HG03097 (cell line): ENCODE results near the gene B4GALT6.

Source experiments
- ATAC-seq: cut with Tn5 transposase; IDR thresholded peaks from one replicate; pipeline ENCODE4 v1.9.1; 2021; ENCODE audit not compliant: unreplicated experiment, low FRiP score

Gene B4GALT6

GRCh38 chr18:31664101-31664500 lies 20.3 kb downstream of the B4GALT6 start:
- no peak for ATAC-seq

- no peak for ATAC-seq
Observed at GRCh38 chr18:31661965-31662364, 22.4 kb downstream of the B4GALT6 start.

GRCh38 chr18:31660763-31661162 lies 23.6 kb downstream of the B4GALT6 start:
- ATAC-seq: no peak

DNA sequence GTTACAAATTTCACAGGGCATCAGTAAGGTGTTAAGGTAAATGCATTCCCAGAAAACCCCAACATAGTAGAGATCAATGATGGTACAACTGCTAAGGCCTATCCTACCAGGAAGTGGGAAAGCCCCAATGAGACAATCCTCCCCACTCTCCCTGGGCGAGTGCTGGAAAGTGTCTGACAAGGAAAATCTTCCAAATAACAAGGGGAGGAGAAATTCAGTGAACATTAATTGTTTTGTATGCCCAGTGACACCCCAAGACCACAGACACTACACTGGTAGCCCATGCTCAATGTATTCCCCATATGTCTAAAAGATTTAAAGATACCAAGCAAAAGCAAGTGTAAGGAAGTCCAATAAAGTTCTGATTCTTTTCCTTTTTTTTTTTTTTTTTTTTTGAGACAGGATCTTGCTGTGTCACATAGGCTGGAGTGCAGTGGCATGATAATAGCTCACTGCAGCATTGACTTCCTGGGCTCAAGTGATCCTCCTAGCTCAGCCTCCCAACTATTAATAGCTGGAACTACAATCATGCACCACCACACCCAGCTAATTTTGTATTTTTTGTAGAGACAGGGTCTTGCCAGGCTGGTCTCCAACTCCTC lies 24.7 kb downstream of the B4GALT6 start:
- ATAC-seq: no peak

GRCh38 chr18:31658670-31659575 lies 25.5 kb downstream of the B4GALT6 start:
- ATAC-seq: peak; percentile 56

- ATAC-seq: peak; percentile 87
Observed at GRCh38 chr18:31657823-31658669, 26.3 kb downstream of the B4GALT6 start.

GRCh38 chr18:31656754-31657153 lies 27.6 kb downstream of the B4GALT6 start:
- no peak for ATAC-seq

- no peak for ATAC-seq
Observed at GRCh38 chr18:31655354-31655753, 29.0 kb downstream of the B4GALT6 start.

DNA sequence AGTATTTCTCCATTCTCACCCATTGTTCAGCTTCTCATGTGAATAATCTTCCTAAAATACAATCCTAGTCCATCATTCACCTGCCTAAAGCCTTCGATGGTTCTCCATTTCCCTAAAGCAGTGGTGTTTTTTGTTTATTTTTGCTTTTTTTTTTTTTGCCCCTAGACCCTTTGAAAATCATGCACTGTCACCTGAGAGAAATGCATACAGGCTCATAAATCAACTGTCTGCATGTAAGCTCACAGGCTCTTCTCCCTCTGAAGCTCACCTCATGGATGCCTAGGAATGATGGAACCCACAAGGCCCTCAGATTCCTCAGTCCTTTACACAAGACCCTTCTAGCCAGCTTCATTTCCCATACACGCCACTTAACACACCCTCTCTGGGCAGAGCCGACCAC lies 31.5 kb downstream of the B4GALT6 start:
- ATAC-seq: no peak

DNA sequence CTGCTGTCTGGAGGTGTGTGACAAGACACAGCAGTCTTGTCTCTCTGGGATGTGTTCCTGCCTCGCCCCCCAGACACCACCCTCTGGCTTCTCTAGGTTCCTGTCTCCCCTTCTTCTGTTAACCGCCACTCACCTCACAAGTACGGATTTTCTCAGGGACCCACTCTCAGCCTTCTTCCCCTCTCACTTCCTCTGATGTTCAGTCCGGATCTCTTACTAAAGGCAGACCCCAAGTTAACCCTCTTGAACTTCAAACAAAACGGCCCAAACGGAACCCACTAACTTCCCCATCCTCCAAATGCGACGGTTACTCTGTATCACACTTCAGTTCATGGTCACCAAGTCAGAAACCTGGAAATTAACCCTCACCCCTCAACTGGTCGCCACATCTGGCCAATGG lies 32.0 kb downstream of the B4GALT6 start:
- no peak for ATAC-seq

GRCh38 chr18:31651369-31651768 lies 33.0 kb downstream of the B4GALT6 start:
- ATAC-seq: no peak

DNA sequence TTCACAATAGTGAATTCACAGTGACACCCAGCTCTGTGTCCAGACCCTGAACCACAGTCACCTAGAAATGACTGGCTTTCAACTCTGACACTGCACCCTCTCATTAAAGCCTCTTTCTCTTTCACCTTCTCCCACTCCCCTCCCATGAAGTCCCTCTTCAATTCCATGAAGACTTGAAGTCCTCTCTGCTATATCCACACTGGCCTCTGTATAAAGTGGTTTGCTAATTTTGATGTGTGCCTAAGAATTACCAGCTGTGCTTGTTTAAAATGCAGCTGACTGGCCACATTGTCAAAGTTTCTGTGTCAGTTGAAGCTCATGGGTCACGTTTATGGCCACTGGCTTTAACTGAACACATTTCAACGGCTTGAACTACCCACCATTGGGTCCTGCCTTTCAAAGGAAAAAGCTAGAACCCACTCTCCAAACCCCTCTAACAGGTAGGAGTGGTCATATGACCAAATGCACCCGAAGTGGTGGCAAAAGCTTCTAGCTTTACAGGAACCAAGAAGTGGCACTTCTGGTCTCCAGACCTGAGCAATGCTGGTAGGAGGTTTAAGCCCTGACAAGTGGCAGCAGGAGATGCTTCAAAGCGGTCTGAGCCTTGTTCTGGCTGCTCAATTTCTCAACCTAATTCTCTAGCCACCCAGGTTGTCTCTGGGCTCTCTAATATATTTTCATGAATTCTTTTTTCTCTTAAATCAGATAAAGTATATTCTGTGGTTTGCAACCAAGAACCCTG lies 34.2 kb downstream of the B4GALT6 start:
- peak; percentile 37 for ATAC-seq

- ATAC-seq: no peak
Observed at GRCh38 chr18:31649449-31649848, 34.9 kb downstream of the B4GALT6 start.

GRCh38 chr18:31648966-31649429 lies 35.4 kb downstream of the B4GALT6 start:
- peak; percentile 45 for ATAC-seq

DNA sequence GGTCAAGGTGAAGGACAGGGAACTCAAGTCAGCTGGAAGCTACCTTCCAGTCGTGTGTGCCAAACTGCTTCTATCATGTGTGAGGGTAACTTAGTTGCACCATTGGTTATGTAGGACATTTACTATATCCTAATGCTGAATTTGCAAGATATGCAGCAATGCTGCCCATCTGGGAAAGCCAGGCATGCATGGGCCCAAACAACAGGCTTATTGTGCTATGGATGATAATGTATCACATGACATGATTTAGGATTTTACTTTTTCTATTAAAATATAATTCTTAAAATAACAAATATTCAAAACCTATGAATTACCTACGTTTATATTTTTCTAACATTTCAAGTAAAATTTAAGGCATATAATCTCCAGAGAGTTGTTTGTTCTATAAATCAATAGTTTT lies 35.9 kb downstream of the B4GALT6 start:
- ATAC-seq: no peak

DNA sequence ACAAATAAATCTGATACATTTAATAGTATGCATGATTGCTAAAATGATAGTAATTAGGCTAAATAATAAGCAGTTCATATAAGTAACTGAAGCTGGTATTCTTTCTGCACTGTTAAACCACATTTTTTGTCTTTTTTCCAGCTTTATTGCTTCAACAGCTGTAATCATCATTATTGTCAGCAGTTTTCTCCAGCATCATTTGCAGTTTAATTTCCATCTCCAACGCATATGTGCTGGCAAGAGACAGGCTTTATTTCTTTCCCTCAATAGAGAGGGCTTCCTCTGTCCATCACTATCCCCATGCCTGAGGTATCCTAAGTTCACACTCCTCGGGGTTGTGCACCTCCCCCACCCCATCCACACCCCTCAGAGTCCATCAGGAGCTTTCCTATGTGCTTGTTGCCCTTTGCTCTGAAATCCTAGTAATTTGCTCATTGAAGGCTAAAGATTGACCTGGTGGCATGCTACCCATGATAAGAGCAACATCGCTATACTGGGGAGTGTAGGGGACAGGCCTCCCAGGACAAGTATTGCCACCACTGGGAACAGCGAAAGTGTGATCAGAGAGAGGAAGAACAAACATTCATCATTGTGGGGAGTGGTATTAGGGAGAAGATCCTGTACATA lies 37.1 kb downstream of the B4GALT6 start:
- ATAC-seq: no peak

- peak; percentile 37 for ATAC-seq
Observed at GRCh38 chr18:31646332-31647126, 37.9 kb downstream of the B4GALT6 start.

GRCh38 chr18:31645411-31645810 lies 39.0 kb downstream of the B4GALT6 start:
- ATAC-seq: no peak

DNA sequence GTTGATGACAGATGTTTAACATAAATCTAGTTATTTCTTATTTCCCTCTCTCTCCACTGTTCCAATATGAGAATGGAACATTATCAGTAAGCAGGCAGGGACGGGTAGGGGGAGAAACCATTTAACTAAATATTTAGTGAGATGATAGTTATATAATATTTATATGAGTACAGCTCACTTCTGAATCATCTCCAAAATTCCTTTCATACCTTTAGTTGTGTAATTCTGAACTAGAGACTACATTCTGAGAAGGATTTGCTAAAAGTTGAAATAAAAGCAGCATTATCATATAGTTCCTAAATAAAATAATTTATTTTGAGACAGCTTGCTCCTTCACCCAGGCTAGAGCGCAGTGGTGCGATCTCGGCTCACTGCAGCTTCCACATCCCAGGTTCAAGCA lies 41.4 kb downstream of the B4GALT6 start:
- ATAC-seq: no peak
